MCF 10A (cell line): ENCODE measurements around the gene NOTCH4. TPM values are rescaled to one million over a fixed set of nuclear protein-coding genes. Genes with fewer than 3 reads are reported as not detected.
A peak's percentile ranks its signal among the peaks of the same experiment; 100 is the strongest.

Experiments used
- BruUV-seq: library from RNA; stranded (reverse); fragments of 400-500 nt; replicated peaks from 2 replicates; lab custom pipeline; 2021; lab: Mats Ljungman, UMichigan
- CTCF ChIA-PET: fragments of 300-600 bp; sonication (Branson Sonifier 250); formaldehyde crosslinking; extraction: SDS; loops from one replicate; lab custom pipeline; 2021; ENCODE audit warnings: antibody characterized with exemption, inconsistent platforms; lab: Yijun Ruan, JAX
- POLR2A ChIA-PET: fragments of 300-600, 350-650 bp; sonication (Branson Sonifier 250); formaldehyde crosslinking; extraction: SDS; loops from one replicate; lab custom pipeline; 2020; ENCODE audit warnings: antibody characterized with exemption, inconsistent platforms; lab: Yijun Ruan, JAX
- DNase-seq: peaks from one replicate; pipeline ENCODE4 v3.0.0-alpha.2; 2018; ENCODE audit not compliant: unreplicated experiment
- H3K27ac Mint-ChIP-seq: one replicate; pipeline ENCODE4 v1.8.0; 2022; ENCODE audit warnings: mild to moderate bottlenecking, low read depth, mixed read lengths; ENCODE audit not compliant: unreplicated experiment
- H3K27me3 Mint-ChIP-seq: one replicate; pipeline ENCODE4 v1.8.0; 2022; ENCODE audit warnings: mixed read lengths; ENCODE audit not compliant: insufficient read depth, unreplicated experiment
- H3K36me3 Mint-ChIP-seq: one replicate; pipeline ENCODE4 v1.8.0; 2022; ENCODE audit warnings: mild to moderate bottlenecking, moderate library complexity, mixed read lengths; ENCODE audit not compliant: insufficient read depth, unreplicated experiment
- H3K4me1 Mint-ChIP-seq: one replicate; pipeline ENCODE4 v1.8.0; 2022; ENCODE audit warnings: mixed read lengths; ENCODE audit not compliant: insufficient read depth, unreplicated experiment
- H3K4me3 Mint-ChIP-seq: one replicate; pipeline ENCODE4 v1.8.0; 2022; ENCODE audit warnings: mild to moderate bottlenecking, moderate library complexity, mixed read lengths; ENCODE audit not compliant: unreplicated experiment
- H3K9me3 Mint-ChIP-seq: one replicate; pipeline ENCODE4 v1.8.0; 2022; ENCODE audit warnings: mixed read lengths; ENCODE audit not compliant: unreplicated experiment
- CTCF ChIP-seq: fragments of 200-600 bp; IDR thresholded peaks from one replicate; pipeline ENCODE4 v1.8.0; 2022; ENCODE audit warnings: antibody characterized with exemption, mild to moderate bottlenecking; ENCODE audit not compliant: unreplicated experiment
- intact Hi-C: fragments of 100-400 bp; cut with micrococcal nuclease; formaldehyde crosslinking; loops from 2 replicates; pipeline ENCODE4 v1.14.1; 2022
- total RNA-seq: library from RNA; stranded (reverse); gene quantifications from 2 replicates; pipeline ENCODE4 v1.2.3, GENCODE V29; 2022

Gene NOTCH4
- total RNA-seq, 1 experiment from 2014 or later: not detected

GRCh38 chr6:32255199-32256153, 31.6 kb upstream of the NOTCH4 start:
- intact Hi-C loops: no loop called here
- Mint-ChIP-seq H3K27ac (peak overlapping the region; percentile 21), H3K9me3 (no peaks in the 10 kb centered on the region), H3K27me3 (peaks cover 51% of the 10 kb centered on the region), H3K4me3 (peak overlapping the region; percentile 66), H3K36me3 (no peaks in the 10 kb centered on the region), H3K4me1 (peaks cover 6% of the 10 kb centered on the region)
- peak; percentile 90 for DNase-seq
- CTCF ChIA-PET: interaction anchor here (0.5 to 3.9 kb wide), 12 partner anchors 8 to 855 kb away, joined by 3 to 34 read pairs (median 3); no protein-coding TSS in a partner anchor
- no TSS peak for BruUV-seq
- POLR2A ChIA-PET: interaction anchor here (0.6 to 2.1 kb wide), 5 partner anchors 13 to 613 kb away, joined by 3 to 6 read pairs (median 3); partner anchors contain the start of gene RNF5
- TF ChIP-seq CTCF: peak; percentile 81

DNA sequence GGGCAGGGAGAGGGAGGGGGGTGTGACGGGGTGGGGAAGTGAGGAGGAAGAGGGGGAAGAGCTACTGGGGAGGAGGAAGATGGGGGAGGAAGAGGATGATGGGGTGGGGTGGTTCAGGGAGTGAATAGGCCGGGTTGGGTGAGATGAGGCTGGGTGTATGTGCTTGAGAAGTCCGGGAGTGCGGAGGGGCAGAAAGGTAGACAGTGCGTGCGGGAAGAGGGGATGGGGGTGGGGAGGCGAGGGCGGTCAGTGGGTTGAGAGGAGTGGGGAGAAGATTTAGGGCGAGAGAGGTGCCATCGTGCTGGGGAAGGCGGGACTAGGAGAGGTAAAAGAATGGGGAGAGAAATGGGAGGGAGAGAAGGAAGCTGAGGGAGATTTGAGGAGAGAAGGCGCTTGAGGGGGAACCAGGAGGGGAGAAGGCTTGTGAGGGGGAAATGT, 30.9 kb upstream of the NOTCH4 start:
- Mint-ChIP-seq H3K4me1 (peaks cover 6% of the 10 kb centered on the region), H3K36me3 (no peaks in the 10 kb centered on the region), H3K9me3 (no peaks in the 10 kb centered on the region), H3K27me3 (peaks cover 44% of the 10 kb centered on the region), H3K27ac (no peak overlapping the region), H3K4me3 (peak overlapping the region; percentile 66)
- POLR2A ChIA-PET: interaction anchor here (0.6 to 2.1 kb wide), 4 partner anchors 12 to 613 kb away, joined by 3 to 6 read pairs (median 4); partner anchors contain the start of gene RNF5
- no TSS peak for BruUV-seq
- TF ChIP-seq CTCF: no peak
- intact Hi-C loops: no loop called here
- no peak for DNase-seq
- CTCF ChIA-PET: interaction anchor here (0.5 to 3.9 kb wide), 13 partner anchors 9 to 1701 kb away, joined by 3 to 34 read pairs (median 3); no protein-coding TSS in a partner anchor

DNA sequence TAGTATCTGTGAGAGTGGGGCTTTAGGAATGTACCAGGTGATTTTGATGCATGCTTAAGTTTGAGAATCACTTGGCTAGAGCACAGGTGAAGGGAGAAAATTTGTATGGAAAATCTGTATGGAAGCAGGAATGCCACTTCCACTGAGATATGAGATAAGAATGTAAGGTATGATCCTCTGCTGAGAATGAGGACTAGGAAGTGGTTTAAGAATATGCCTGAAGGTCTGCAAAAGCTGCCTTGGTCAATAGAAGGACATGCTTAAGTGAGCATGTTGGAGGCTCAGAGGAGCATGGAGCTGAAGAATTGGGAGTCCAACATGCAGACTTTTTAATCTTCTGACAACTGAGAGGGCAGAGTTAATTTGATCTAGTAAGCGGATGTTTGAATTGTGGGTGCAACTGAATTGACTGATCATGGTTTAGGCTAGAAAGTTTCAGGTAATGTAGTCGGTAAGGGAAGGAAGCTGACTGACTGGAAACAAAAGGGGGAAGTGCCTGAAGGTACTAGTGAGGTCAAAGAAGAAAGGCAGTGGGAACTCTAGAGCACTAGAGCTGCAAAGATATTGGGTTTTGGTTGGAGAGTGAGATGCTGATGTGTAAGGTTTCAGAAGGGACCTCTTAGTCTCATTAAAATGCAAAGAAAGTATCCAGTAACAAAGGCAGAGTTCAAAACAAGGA, 28.6 kb upstream of the NOTCH4 start:
- H3K4me1 Mint-ChIP-seq: peaks cover 6% of the 10 kb centered on the region
- DNase-seq: no peak
- H3K27me3 Mint-ChIP-seq: peaks cover 29% of the 10 kb centered on the region
- ChIA-PET POLR2A (no interaction called here), CTCF (interaction anchor here (1.0 kb wide), 1 partner anchor 154 kb away, joined by 3 read pairs; the partner anchor contains the start of gene BTNL2)
- H3K27ac Mint-ChIP-seq: no peak overlapping the region
- no TSS peak for BruUV-seq
- H3K9me3 Mint-ChIP-seq: no peaks in the 10 kb centered on the region
- no peak for TF ChIP-seq CTCF
- no peak overlapping the region for H3K4me3 Mint-ChIP-seq
- intact Hi-C loops: no loop called here
- no peaks in the 10 kb centered on the region for H3K36me3 Mint-ChIP-seq
